Stimulated activated naive CD8-positive, alpha-beta T cell treated with anti-CD3 and anti-CD28 coated beads, Interleukin-15, Interleukin-2, amounts not matched to agents 100 U/mL and 50 U/mL, for 24 hours (primary cell): Measurements from ENCODE around the gene OPCML.

Experiments
- ATAC-seq: fragments of 150-1000 bp; cut with Tn5 transposase; one replicate; pipeline ENCODE4 v1.10.0; 2021
- DNase-seq: peaks from one replicate; pipeline ENCODE4 v3.0.0; 2021

OPCML gene

DNA sequence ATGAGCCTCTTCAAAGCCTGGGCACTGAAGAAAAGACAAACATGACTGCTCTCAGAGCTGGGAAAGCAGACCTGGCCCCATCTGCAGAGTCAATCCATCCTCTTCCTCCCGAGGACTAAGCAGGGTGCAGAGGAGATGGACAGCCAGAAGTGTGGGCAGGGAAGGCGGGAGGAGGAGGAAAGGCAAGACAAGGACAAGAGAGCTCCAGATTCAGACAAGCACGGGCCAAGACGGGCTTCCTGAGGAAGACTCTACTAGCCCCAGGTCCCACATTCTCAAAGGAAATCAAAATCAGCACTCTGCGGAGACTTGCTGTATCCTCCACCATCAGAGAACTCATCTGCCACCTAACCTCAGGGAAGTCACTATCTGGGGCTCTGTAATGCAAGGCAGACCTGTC is 28.5 kb downstream of the OPCML start:
- ATAC-seq, result no peak
- DNase-seq, result no peak

DNA sequence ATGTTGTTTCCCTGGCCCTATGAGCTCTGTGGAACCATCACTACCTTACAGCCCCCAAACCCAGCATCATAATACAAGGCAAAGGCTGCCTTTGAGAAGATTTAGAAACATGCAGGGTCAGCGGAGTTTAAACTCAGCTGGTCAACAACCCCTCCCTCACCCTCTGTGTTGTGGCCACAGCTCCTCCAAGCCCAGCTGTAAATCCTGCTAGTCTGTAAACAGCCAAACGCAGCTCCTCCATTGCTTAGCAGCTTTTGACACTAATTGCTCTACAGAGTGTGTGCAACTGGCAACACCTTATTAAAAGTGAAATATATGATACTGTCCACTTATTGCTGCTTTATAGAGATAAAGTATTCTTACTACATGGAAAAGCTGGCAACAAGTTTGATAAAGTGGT is 29.1 kb downstream of the OPCML start:
- DNase-seq, result no peak
- ATAC-seq, result no peak

DNA sequence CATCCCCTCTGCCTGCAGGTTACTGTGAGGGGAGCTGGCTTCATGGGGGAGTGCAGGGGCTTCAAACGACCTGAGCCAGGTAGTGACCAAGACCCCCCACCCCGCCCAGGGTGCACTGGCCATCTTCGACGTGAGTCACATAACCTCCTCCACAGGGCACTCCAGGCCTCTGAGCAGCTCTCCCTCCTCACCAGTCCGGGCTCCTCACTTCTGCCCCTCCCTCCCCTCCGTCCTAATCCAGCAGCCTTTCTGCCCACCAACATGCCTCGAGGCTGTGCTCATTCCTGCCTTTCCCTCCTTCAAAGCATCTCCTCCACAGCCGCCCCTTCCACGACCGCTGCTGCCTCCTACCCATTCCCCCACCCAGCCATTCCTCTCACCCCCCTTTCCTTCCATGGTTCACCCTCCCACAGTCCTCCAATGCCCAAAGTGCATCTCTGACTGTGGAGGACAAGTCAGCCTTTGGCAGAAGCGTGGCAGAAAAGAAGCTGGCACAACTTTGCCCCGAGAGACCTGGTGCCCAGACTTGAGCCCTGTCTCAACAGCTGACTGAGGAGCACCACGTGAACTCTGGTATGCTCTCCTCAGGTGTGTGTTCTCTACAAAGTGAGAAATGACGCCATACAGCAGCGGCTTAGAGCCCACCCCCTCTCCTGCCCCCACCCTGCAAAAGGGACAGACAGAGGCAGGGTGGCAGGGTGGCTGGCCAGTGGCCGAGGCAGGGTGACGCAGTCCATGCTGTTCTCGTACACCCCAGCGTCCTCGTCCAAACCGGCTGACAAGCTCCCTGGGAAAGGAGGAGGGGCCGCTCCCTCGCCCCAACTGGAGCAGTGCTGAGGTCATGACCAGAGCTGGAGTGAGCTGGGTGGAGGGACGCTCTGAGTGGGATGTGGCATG is 30.4 kb downstream of the OPCML start:
- DNase-seq (no peak), ATAC-seq (no peak)

DNA sequence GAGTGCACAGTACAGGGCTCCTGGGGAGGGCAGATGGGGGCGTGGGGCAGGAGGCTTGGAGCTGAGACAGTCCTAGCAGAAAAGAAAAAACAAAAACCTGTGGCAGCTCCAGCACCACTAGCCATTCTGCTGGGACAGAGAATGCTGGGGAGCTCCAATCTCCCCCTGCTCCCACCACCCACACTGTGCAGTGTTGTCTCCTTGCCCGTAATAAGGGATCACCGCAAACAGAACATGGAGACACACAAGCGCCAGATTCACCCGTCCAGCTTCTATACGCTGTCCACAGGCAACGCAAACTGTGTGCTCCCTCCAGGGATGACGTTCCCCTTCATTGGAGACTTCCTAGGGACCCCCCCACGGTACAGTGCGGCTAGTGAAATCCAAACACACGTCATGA is 31.4 kb downstream of the OPCML start:
- ATAC-seq, result no peak
- DNase-seq, result no peak

DNA sequence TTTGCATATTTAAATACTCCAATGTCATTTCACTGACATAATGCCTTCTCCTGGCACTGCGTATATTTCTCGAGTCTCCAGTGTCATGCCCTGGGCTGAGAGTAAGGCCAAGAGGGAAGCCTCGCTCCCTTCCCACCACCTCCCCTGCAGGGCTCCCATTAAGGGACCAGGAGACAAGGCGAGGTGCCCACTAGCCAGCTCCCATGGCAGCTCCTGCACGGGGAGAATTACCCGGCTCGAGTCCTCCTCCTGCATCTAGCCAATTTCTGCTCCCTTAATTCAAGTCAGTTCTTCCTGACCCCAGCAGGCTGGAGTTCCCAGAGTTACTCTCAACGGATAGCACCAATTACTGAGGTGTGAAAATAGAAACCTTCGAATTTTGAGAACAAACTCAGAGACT is 31.9 kb downstream of the OPCML start:
- ATAC-seq, result no peak
- DNase-seq, result no peak

DNA sequence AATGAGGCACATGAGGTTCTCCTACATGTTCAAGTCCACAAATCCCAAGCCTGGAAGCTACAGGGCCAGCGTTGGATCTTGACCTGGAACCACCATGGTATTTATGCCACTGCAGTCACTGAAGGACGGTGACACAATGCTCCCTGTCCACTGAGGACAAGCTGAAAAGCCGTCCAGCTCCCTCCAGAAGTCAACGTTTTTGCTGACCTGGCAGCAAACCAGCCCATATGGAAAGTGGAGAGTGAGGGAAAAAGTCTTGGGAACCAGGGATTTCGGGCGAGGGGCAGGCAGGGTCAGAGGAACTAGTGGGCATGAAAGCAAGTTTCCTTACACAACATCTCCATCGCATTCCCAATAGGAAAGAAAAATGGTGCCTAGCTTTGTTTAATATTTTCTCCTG is 33.3 kb downstream of the OPCML start:
- ATAC-seq (no peak), DNase-seq (no peak)

DNA sequence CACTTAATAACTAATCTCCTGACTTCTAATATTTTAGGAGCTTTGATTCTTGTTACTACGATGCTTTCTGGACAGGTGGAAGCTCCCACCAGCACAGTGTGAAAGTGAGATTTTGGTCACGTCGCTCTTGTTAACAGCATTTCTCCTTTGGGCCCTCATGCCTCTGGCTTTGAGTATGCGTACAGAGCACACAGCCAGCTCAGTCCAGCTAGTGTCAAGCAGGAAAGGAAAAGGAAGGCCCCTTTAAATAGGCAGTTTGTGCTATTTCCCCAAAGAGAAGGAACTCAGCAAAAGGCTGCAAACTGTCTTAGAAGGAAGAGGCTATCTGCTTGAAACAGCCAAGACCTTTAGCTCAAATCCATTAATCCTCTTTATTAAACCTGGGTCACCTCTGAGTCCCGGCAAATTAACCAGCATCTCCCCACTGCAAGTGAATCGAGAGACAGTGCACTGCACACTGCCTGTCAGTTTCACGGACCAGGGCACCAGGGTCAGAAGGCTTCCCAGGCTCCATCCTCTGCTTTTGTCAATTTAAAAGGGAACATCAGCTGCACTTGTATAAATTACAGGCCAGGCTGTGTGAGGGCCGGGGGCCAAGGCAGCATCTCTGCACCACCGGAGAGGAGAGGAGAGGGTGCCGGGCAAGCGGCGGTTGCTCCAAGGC is 34.7 kb downstream of the OPCML start:
- DNase-seq, result no peak
- ATAC-seq, result no peak

DNA sequence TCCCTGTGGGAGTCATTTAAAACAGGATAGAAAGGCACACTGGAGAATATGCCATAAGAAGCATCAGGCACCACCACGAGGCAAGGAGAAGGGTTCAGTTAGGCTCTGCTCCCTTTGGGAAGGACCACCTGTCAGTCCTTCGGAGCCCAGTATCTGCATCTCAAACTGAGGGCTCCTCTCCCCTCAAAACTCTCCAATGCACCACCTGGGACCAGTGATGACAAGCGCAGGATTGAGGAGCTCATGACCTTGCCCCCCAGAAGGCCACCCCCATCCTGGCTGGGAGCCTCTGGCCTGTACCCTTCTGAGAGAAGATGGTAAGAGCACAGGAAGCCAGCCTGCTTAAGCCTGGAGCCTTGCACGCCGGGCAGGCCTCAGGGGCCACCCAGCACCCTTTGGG is 39.4 kb downstream of the OPCML start:
- DNase-seq (no peak), ATAC-seq (no peak)

DNA sequence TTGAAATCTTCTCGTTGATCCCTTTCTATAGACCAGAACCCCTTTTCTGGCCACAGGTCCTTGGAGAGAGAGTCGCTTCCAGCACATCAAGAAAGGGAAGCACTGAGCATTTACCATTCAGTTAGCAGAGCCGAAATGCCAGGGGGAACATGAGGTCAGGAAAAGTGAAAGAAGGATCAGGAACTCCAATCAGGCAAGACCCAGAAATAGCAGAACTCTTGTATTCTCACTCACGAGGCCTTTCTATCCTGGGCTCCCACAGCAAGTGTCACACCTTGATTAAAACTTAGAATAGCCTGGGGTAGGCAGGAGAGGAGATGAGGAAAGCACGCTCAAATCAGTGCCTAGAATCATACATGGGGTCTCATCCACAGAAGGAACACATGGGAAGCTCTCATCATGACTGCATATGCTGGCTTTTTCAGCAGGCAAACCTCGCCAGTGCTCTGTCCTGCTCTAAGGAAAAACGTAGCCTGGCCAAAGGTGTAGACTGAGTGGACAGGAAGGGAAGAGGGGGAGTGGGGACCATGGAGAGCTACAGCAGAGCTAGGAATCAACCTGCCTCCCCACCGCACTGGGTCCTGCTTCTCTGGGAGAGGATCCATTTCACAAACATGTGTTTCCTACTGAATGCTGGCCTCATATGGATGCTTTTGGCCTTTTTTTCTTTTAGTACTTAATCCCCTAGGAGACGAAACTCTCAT is 40.5 kb downstream of the OPCML start:
- DNase-seq (no peak), ATAC-seq (no peak)

DNA sequence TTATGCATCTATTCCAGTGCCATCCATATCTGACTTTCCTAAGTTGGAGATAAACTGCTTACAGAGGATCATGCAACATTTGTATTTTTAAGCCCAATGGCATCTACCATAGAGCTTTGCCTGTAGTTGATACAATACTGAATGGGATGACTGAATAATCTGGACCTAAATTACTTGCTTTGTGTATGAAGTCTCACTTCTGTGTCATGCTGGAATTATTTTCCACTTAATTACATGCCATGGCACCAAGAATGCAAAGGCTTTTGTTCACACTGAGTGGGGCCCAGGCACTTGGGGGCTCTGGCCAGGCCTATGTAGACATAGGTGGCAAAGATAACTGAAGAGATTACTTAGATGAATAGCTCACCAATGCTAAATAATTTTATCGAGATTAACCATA is 51.6 kb downstream of the OPCML start:
- DNase-seq, result no peak
- no peak for ATAC-seq

DNA sequence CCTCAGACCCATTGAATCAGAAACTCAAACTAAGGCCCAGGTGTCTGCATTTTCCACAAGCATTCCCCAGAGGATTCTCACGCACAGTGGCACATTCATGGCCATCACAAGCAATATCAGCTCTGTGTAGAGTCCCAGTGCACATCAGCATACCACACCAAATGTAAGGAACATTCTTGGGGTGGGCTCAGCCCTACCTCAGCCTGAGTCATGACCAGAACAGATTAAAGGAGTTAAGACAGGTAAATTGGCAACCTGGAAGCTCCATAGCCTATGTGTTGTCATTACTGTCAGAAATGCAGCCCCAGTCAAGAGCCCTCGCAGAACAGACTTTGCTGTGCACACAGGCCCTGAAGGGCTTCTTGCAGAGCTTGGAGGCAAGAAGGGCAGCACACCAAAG is 53.1 kb downstream of the OPCML start:
- ATAC-seq, result no peak
- no peak for DNase-seq

DNA sequence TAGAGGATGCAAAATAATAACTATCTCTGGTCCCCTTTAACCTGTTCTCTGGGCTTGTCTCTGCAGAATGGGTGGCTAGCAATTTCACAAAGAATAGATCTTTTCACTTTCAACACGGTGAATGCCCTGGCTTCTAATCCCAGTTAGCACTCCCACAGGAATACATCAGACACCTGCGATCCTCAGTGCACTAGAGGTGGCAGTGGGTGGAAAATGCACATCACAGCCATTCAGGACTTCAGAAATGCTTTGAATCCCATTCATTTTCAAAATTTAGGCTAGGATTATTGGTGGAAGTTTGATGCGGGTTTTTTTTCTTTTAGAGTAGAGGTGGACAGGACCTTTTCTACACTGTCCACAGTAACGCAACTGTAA is 55.1 kb downstream of the OPCML start:
- ATAC-seq, result no peak
- DNase-seq, result no peak

DNA sequence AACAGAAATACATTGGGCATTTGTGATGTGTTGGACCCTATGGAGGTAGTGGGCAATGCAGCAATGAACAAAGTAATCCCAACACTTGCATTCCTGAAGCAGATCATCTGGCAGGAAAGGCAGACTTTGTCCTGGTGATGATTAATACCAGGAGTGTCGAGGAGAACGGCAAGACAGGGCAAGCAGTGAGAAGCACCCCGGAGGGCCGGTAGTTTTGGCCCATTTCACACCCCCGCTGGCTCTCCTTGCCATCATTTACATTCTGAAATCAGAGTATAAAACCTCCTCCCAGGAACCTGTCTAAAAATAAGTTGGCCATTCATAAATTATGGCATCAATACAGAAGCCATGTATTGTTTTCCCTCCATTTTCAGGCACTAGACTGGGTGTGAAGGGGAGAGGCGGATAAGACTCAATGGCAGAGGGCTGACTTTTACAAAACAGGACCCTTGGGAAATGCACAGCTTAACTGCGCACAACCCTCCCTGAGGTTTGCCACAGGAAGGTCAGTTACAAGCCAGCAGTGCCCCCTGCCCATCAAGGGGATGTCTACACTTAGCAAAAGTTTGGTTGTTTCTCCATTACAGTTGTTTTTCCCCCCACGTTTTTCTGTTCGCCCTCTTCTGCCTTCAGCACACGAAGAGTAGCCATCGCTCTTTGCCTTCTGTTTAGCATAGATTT is 55.6 kb downstream of the OPCML start:
- no peak for DNase-seq

DNA sequence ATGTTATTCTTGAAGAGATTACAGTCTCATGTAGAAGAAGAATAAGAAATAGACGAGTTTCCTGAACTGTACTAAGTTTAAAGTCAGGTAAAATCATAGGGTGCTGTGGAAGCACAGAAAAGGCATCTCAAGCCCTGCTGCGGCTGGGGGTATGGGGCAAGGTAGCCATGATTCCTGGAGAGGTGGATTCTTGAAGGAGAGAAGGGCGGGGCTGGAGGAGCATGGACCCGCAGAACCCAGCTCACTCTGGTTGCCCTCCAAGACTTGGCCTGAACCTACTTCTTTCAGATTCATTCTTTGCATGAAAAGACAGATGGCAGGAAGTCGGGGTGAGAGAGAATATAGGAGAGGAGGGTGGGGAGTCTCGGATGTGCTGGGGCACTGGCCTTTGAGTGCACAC is 57.8 kb downstream of the OPCML start:
- no peak for ATAC-seq
- DNase-seq, result no peak

More for the DNA sequence above, 55.6 kb downstream of the OPCML start:
- no peak for ATAC-seq

DNA sequence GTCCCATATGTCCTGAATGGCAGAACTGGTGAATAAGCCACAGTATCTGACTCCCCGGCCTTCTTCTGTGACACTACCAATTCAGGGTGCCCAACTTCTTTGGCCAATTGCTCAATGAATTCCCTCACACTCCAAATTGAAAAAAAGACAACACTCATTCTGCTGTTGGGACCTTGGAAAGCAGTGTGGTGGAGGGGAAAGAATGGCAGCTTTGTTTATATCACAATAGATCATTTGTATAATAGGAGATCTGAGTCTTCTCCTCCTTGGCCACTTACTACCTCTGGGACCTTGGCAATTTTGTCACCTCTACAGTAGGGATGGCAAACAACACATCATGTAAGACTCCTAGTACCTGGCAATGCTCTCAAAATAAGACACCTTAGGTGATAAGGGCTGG is 64.6 kb downstream of the OPCML start:
- DNase-seq (no peak), ATAC-seq (no peak)

DNA sequence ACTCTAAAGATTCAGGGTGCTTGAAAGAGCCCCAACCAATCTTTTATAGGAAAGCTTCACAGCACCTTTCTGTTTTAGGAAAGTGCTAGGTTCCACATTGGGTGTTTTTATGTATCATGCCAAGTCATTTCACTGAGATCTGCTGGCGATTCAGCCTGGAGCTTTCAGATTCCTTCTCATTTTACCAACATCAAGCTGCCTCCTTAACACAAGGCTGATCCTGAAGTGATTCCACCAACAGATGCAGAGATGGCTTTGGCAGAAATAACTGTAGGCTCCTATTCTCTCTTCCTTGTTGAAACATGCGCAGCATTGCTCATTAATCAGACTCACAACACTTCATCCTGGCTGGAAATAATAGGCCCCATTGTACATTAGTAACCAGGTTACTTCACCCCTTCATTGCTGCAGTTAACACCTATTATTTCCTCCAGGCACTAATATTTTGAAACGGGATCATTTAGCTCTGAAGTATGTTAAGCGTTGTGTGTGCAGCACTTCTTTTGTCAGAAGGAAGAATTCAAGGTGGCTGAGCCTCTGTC is 89.0 kb downstream of the OPCML start:
- DNase-seq (no peak), ATAC-seq (no peak)

DNA sequence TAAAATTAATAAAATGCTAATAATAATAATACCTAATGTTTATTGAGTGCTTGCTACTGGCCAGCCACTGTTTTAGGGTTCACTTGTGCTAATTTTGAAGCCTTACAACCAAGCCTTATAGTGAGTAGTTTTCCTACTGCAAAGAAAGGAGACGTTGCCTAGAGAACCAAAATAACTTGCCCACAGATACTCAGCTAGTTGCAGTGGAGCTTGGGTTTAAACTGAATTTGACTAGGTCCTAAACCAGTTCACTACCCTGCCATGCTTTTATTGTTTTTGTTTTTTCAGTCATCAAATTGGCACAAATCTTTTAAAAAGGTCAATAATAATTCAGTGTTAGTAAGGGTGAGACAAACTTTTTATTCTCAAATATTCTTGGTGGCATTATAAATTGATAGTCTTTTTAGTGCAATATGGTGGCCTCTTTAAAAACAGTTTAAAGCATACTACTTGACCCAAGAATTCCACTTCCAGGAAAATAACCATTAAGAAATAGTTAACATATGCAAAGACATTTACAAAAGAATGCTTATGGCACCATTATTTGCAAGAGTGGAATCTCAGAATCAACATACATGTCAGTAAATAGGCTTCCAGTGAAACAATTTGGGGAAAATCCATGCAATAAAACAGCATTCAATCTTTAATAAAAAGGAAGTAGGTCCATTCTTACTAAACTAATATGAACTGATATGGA is 90.2 kb downstream of the OPCML start:
- no peak for ATAC-seq
- no peak for DNase-seq

DNA sequence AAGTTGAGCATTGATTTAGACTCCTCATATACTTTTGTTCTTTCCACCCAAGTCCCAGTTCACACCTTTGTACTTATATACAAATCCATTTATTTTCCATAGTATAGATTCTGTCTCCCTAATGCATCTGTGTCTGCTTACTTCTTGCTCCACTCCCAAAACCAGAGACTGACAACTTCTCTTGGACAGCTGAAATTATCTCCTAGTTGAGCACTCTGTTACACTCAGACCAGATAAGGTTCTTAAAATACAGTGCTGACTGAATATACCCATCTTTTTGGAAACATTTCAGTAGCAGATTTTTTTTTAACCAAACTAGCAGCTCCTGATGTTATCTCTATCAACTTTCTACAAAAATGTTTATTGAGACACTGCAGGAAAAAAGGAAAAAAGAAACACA is 106.3 kb downstream of the OPCML start:
- ATAC-seq (no peak), DNase-seq (no peak)

DNA sequence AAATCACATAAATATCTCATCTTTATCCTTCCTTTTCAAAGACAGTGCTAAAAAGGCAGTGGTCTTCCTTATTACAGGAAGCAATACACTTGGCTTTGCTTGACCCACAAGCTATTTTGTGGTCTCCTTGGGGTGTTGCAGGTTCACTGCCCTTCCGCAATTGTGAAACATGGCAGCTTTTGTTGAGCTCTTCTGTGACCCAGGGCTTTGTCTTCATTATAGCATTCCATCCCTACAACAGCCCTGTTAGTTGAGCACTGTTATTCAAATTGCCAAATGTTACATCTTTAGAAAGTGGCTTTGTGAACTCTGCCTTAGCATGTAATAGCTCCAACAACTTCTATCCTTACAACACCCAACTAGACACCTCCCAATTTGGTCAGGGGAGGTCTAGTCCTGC is 107.1 kb downstream of the OPCML start:
- ATAC-seq (no peak), DNase-seq (no peak)

DNA sequence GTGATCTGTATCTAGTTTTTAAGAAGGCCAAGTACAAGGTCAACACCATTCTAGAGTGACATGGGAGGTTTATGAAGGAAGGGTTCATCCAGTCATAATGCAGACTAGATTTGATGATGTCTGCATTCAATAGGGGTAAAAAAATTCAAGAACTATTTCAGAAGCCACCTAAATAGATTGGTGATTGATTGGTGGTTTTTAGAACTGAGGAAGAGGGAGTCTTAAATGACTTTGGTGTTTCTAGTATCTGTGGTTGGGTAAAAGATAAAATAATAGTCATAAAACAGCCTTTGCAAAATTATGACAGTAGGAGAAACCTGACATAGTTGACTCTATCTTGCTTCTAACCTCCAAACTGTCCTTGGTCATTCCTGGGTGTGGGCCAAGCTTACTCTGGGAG is 114.1 kb downstream of the OPCML start:
- no peak for DNase-seq
- no peak for ATAC-seq

DNA sequence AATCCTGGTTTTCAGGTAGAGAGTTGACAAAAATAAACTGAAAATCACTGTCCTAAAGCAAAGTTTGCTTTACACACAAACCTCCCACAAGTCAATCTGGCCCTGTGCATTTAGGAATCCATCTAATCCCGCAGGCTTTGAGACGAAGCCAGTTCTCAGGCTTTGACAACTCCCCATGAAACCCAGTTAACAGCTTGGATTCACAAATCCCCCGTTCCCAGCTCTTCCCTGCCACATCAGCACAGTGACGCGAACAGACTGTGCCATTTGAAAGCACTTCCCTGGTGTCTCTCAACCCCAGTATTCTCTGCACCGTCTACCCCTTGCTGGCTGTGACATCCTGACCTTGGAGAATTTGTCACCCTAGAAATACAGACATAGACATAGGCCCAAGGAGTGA is 117.8 kb downstream of the OPCML start:
- ATAC-seq, result no peak
- no peak for DNase-seq

DNA sequence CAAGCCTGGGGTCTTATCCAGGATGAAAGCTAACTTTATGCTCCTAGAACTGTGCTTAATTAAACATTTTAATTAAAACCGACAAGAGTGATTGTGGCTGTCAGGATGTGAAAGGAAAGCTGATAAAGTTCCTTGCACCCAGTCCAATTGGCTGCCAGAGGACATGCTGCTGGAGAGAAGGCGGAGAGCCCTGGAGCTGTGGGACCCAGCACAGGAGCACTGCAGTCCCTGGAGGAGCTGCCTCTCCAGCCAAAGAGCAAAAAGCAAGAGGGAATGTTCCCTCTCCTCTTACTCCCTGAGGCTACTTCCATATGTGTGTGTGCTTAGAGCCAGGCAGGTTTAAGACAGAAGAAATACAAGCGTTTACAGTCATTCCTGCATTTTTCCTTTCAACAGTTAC is 118.6 kb downstream of the OPCML start:
- no peak for ATAC-seq

More for the DNA sequence above, 118.6 kb downstream of the OPCML start:
- DNase-seq, result no peak
